IPS-18a (cell line): Measurements from ENCODE around the gene DENND4C.

Experiments
- H3K27ac ChIP-seq: one replicate; pipeline ENCODE4 v1.5.1; 2013; ENCODE audit warnings: low read length
- H3K27me3 ChIP-seq: one replicate; pipeline ENCODE4 v1.6.1; 2013; ENCODE audit warnings: mild to moderate bottlenecking, low read length; ENCODE audit not compliant: control insufficient read depth, insufficient read depth
- H3K36me3 ChIP-seq: one replicate; pipeline ENCODE4 v1.6.1; 2013; ENCODE audit warnings: low read depth, low read length; ENCODE audit not compliant: control insufficient read depth
- H3K4me1 ChIP-seq: one replicate; pipeline ENCODE4 v1.6.1; 2013; ENCODE audit warnings: low read depth, low read length; ENCODE audit not compliant: control insufficient read depth
- H3K4me3 ChIP-seq: one replicate; pipeline ENCODE4 v1.5.1; 2013; ENCODE audit warnings: low read length
- H3K9ac ChIP-seq: one replicate; pipeline ENCODE4 v1.6.1; 2013; ENCODE audit warnings: mild to moderate bottlenecking, low read length, moderate library complexity
- H3K9me3 ChIP-seq: one replicate; pipeline ENCODE4 v1.6.1; 2013; ENCODE audit warnings: low read depth, low read length; ENCODE audit not compliant: control insufficient read depth

Gene DENND4C

GRCh38 chr9:19320495-19320894, 90.0 kb downstream of the DENND4C start:
- H3K27ac ChIP-seq: no peak overlapping the region
- H3K27me3 ChIP-seq: no peaks in the 10 kb centered on the region
- no peaks in the 10 kb centered on the region for H3K9me3 ChIP-seq
- no peaks in the 10 kb centered on the region for H3K4me1 ChIP-seq
- H3K4me3 ChIP-seq: no peak overlapping the region
- H3K9ac ChIP-seq: no peak overlapping the region
- peaks cover 11% of the 10 kb centered on the region for H3K36me3 ChIP-seq

GRCh38 chr9:19331877-19332276, 101.4 kb downstream of the DENND4C start:
- Histone ChIP-seq H3K9me3 (no peaks in the 10 kb centered on the region), H3K9ac (no peak overlapping the region), H3K36me3 (peaks cover 28% of the 10 kb centered on the region), H3K27ac (no peak overlapping the region), H3K27me3 (no peaks in the 10 kb centered on the region), H3K4me1 (no peaks in the 10 kb centered on the region), H3K4me3 (no peak overlapping the region)

GRCh38 chr9:19336166-19336565, 105.7 kb downstream of the DENND4C start:
- H3K9ac ChIP-seq: no peak overlapping the region
- no peaks in the 10 kb centered on the region for H3K9me3 ChIP-seq
- peaks cover 23% of the 10 kb centered on the region for H3K36me3 ChIP-seq
- no peaks in the 10 kb centered on the region for H3K4me1 ChIP-seq
- H3K27ac ChIP-seq: no peak overlapping the region
- no peak overlapping the region for H3K4me3 ChIP-seq
- H3K27me3 ChIP-seq: no peaks in the 10 kb centered on the region

GRCh38 chr9:19342947-19343346, 112.5 kb downstream of the DENND4C start:
- H3K36me3 ChIP-seq: peaks cover 31% of the 10 kb centered on the region
- no peaks in the 10 kb centered on the region for H3K4me1 ChIP-seq
- H3K27ac ChIP-seq: no peak overlapping the region
- H3K4me3 ChIP-seq: no peak overlapping the region
- H3K9ac ChIP-seq: no peak overlapping the region
- H3K9me3 ChIP-seq: no peaks in the 10 kb centered on the region
- no peaks in the 10 kb centered on the region for H3K27me3 ChIP-seq

- no peaks in the 10 kb centered on the region for H3K27me3 ChIP-seq
- peaks cover 44% of the 10 kb centered on the region for H3K36me3 ChIP-seq
- H3K9ac ChIP-seq: no peak overlapping the region
- no peak overlapping the region for H3K27ac ChIP-seq
- no peaks in the 10 kb centered on the region for H3K4me1 ChIP-seq
- H3K4me3 ChIP-seq: no peak overlapping the region
- H3K9me3 ChIP-seq: no peaks in the 10 kb centered on the region
These were observed 128.2 kb downstream of the DENND4C start for GRCh38 chr9:19358701-19359100.

GRCh38 chr9:19369107-19369506, 138.6 kb downstream of the DENND4C start:
- Histone ChIP-seq H3K27me3 (no peaks in the 10 kb centered on the region), H3K4me3 (no peak overlapping the region), H3K9ac (no peak overlapping the region), H3K4me1 (no peaks in the 10 kb centered on the region), H3K9me3 (no peaks in the 10 kb centered on the region), H3K36me3 (peaks cover 26% of the 10 kb centered on the region), H3K27ac (no peak overlapping the region)

GRCh38 chr9:19371942-19372341, 141.4 kb downstream of the DENND4C start:
- H3K9ac ChIP-seq: no peak overlapping the region
- no peaks in the 10 kb centered on the region for H3K4me1 ChIP-seq
- H3K36me3 ChIP-seq: peaks cover 55% of the 10 kb centered on the region
- H3K27ac ChIP-seq: no peak overlapping the region
- no peak overlapping the region for H3K4me3 ChIP-seq
- H3K9me3 ChIP-seq: no peaks in the 10 kb centered on the region
- no peaks in the 10 kb centered on the region for H3K27me3 ChIP-seq

GRCh38 chr9:19372567-19372966, 142.1 kb downstream of the DENND4C start:
- no peaks in the 10 kb centered on the region for H3K27me3 ChIP-seq
- no peak overlapping the region for H3K27ac ChIP-seq
- peaks cover 61% of the 10 kb centered on the region for H3K36me3 ChIP-seq
- H3K4me1 ChIP-seq: no peaks in the 10 kb centered on the region
- no peak overlapping the region for H3K9ac ChIP-seq
- no peak overlapping the region for H3K4me3 ChIP-seq
- H3K9me3 ChIP-seq: no peaks in the 10 kb centered on the region

- no peak overlapping the region for H3K4me3 ChIP-seq
- peaks cover 71% of the 10 kb centered on the region for H3K36me3 ChIP-seq
- H3K27ac ChIP-seq: no peak overlapping the region
- no peaks in the 10 kb centered on the region for H3K27me3 ChIP-seq
- H3K4me1 ChIP-seq: peaks cover 5% of the 10 kb centered on the region
- H3K9ac ChIP-seq: no peak overlapping the region
- no peaks in the 10 kb centered on the region for H3K9me3 ChIP-seq
These were observed 143.0 kb downstream of the DENND4C start for GRCh38 chr9:19373527-19373926.

GRCh38 chr9:19375538-19375937, 145.0 kb downstream of the DENND4C start:
- Histone ChIP-seq H3K9ac (no peak overlapping the region), H3K36me3 (peaks cover 73% of the 10 kb centered on the region), H3K9me3 (no peaks in the 10 kb centered on the region), H3K4me3 (no peak overlapping the region), H3K27ac (no peak overlapping the region), H3K27me3 (no peaks in the 10 kb centered on the region), H3K4me1 (peaks cover 11% of the 10 kb centered on the region)

- H3K4me1 ChIP-seq: peaks cover 11% of the 10 kb centered on the region
- peak overlapping the region; percentile 68 for H3K4me3 ChIP-seq
- no peaks in the 10 kb centered on the region for H3K27me3 ChIP-seq
- H3K27ac ChIP-seq: no peak overlapping the region
- peaks cover 66% of the 10 kb centered on the region for H3K36me3 ChIP-seq
- H3K9ac ChIP-seq: no peak overlapping the region
- H3K9me3 ChIP-seq: no peaks in the 10 kb centered on the region
These were observed 146.4 kb downstream of the DENND4C start for GRCh38 chr9:19376931-19377330.

GRCh38 chr9:19378164-19378563, 147.7 kb downstream of the DENND4C start:
- peak overlapping the region; percentile 68 for H3K4me3 ChIP-seq

More at GRCh38 chr9:19378164-19378563, 147.7 kb downstream of the DENND4C start:
- H3K9me3 ChIP-seq: no peaks in the 10 kb centered on the region
- no peak overlapping the region for H3K27ac ChIP-seq
- peak overlapping the region; percentile 84 for H3K9ac ChIP-seq
- peaks cover 11% of the 10 kb centered on the region for H3K4me1 ChIP-seq
- H3K27me3 ChIP-seq: no peaks in the 10 kb centered on the region
- H3K36me3 ChIP-seq: peaks cover 62% of the 10 kb centered on the region
